ENCODE results near the gene PCSK5. TPM values are rescaled to one million over a fixed set of nuclear protein-coding genes. Genes with fewer than 3 reads are reported as not detected.

PCSK5 gene
- total and polyA plus RNA-seq, 2 of the 8 experiments (the other 6 are each of a cell fraction or from before 2014, with no cell fraction given), result 5.5 to 10.7 TPM

- ChIA-PET CTCF (ENCODE audit: partially characterized antibody) (interaction anchor here (1.2 to 1.4 kb wide), 3 partner anchors 11 to 24 kb away, joined by 3 to 5 read pairs (median 4); partner anchors contain the start of gene RFK), POLR2A (ENCODE audit: partially characterized antibody) (interaction anchor here (0.6 kb wide), 1 partner anchor 18 kb away, joined by 3 read pairs; no protein-coding TSS in a partner anchor)
- Histone ChIP-seq H3K79me1 (ENCODE audit: low read depth, low read length) (no peaks in the 10 kb centered on the region), H3K4me2 (ENCODE audit: insufficient read depth in 1 of 2, low read depth in 2 of 2, low read length in 2 of 2) (no peak overlapping the region), H2BK120ac (replicated peaks; ENCODE audit: low read depth, low read length) (no peak overlapping the region), H3K27ac (ENCODE audit: low read depth, low read length) (no peak overlapping the region), H3K18ac (ENCODE audit: extremely low read depth, low read length) (no peak overlapping the region), H4K20me1 (replicated peaks in 1 of 2; ENCODE audit: control insufficient read depth in 1 of 2, insufficient read depth in 2 of 2, low read length in 2 of 2) (no peaks in the 10 kb centered on the region), H3K4me3 (ENCODE audit: extremely low read depth in 1 of 4, insufficient read depth in 2 of 4, low read depth in 3 of 4, low read length in 4 of 4) (no peak overlapping the region), H3K79me2 (ENCODE audit: control insufficient read depth in 1 of 2, insufficient read depth in 2 of 2, low read length in 2 of 2) (no peaks in the 10 kb centered on the region), H2BK15ac (ENCODE audit: low read length) (no peak overlapping the region), H2AK5ac (ENCODE audit: low read depth, low read length) (no peak overlapping the region), H3K23ac (ENCODE audit: insufficient read length) (no peak overlapping the region), H2BK12ac (ENCODE audit: low read depth, low read length) (no peak overlapping the region), H4K8ac (ENCODE audit: extremely low read depth, insufficient read depth, low read length) (no peak overlapping the region), H3K27me3 (replicated peaks in 1 of 4; ENCODE audit: control insufficient read depth in 3 of 4, extremely low read depth in 1 of 4, insufficient read depth in 3 of 4, low read length in 3 of 4) (no peaks in the 10 kb centered on the region), H3K36me3 (ENCODE audit: control insufficient read depth in 2 of 4, insufficient read depth in 4 of 4, low read length in 3 of 4) (no peaks in the 10 kb centered on the region), H2BK20ac (ENCODE audit: low read length) (no peak overlapping the region), H3K4ac (replicated peaks; ENCODE audit: insufficient read length, low read depth, low read length) (no peak overlapping the region), H3K23me2 (ENCODE audit: low read depth, low read length) (no peaks in the 10 kb centered on the region), H3K9ac (replicated peaks in 1 of 4; ENCODE audit: extremely low read depth in 1 of 4, low read depth in 3 of 4, low read length in 3 of 4) (no peak overlapping the region), H2BK5ac (ENCODE audit: low read depth, low read length) (no peak overlapping the region), H4K5ac (ENCODE audit: insufficient read length, low read depth, low read length) (no peak overlapping the region), H4K91ac (replicated peaks; ENCODE audit: insufficient read length, low read length) (no peak overlapping the region), H2AFZ (ENCODE audit: low read length) (no peak overlapping the region), H3K9me3 (ENCODE audit: insufficient read depth in 2 of 2, low read depth in 1 of 2, low read length in 1 of 2) (no peaks in the 10 kb centered on the region), H3K14ac (ENCODE audit: insufficient read length) (no peak overlapping the region), H3K4me1 (replicated peaks in 1 of 4; ENCODE audit: control insufficient read depth in 3 of 4, insufficient read depth in 4 of 4, low read length in 3 of 4) (0 out of 7 replicates have a peak, but pooled peaks cover 0 to 2% (median 0%) of the 10 kb centered on the region in 4 experiments), H3K56ac (replicated peaks; ENCODE audit: insufficient read length, low read depth, low read length) (no peak overlapping the region)
- no peak for FAIRE-seq
- WGBS, 2 experiments (ENCODE audit: extremely low coverage in 1 of 2, insufficient coverage in 1 of 2, insufficient read length in 1 of 2, insufficient replicate concordance in 2 of 2, low coverage in 1 of 2, low lambda C conversion rate in 2 of 2, missing lambda C conversion rate in 1 of 2), result 92 to 100% methylated on average over 1 to 3 of the region's 3 CpGs
- no peak for DNase-seq (ENCODE audit: low read depth in 1 of 2, low spot score in 2 of 2)
- no peak for TF ChIP-seq FOSL1 (IDR thresholded peaks at IDR 0.05; ENCODE audit: insufficient read depth, low read depth, low read length)
- TF ChIP-seq ATF3 (IDR thresholded peaks at IDR 0.05; ENCODE audit: insufficient read depth, low read depth, low read length), result no peak
- no peak for TF ChIP-seq TAF7 (optimal IDR thresholded peaks at IDR 0.05; ENCODE audit: borderline replicate concordance, low read depth, low read length)
- TF ChIP-seq SP4 (IDR thresholded peaks at IDR 0.05; ENCODE audit: low read length), result no peak
- TF ChIP-seq SIN3A (conservative IDR thresholded peaks at IDR 0.05 in 1 of 2, IDR thresholded peaks at IDR 0.05 in 1 of 2; ENCODE audit: low read depth in 1 of 2, low read length in 2 of 2), result no peak
- no peak for TF ChIP-seq CTBP2 (IDR thresholded peaks at IDR 0.05; ENCODE audit: borderline replicate concordance, insufficient read depth, insufficient read length, low read length)
- no peak for TF ChIP-seq CHD1 (IDR thresholded peaks at IDR 0.05; ENCODE audit: low read depth, low read length)
- no peak for TF ChIP-seq TAF1 (IDR thresholded peaks at IDR 0.05; ENCODE audit: low read depth, low read length)
- no peak for TF ChIP-seq TBP (IDR thresholded peaks at IDR 0.05; ENCODE audit: low read depth, low read length)
- no peak for TF ChIP-seq NRF1 (IDR thresholded peaks at IDR 0.05; ENCODE audit: low read depth, low read length)
- TF ChIP-seq SP2 (IDR thresholded peaks at IDR 0.05; ENCODE audit: low read length), result no peak
- TF ChIP-seq EP300 (IDR thresholded peaks at IDR 0.05; ENCODE audit: borderline replicate concordance in 1 of 2, low read depth in 2 of 2, low read length in 2 of 2), result no peak
These were observed 480.0 kb downstream of the PCSK5 start for GRCh38 chr9:76370396-76371023.
